GM12878 (cell line): ENCODE measurements around the gene PLSCR4. TPM values are rescaled to one million over a fixed set of nuclear protein-coding genes. Genes with fewer than 3 reads are reported as not detected.

Experiments used
- ATAC-seq: fragments of 200-7000 bp; cut with Tn5 transposase; 3 replicates; pipeline ENCODE4 v1.9.1; 2020; ENCODE audit warnings: mild to moderate bottlenecking, moderate library complexity
- BruUV-seq: library from RNA; stranded (reverse); fragments of 400-500 nt; replicated peaks from 2 replicates; lab custom pipeline; 2021; lab: Mats Ljungman, UMichigan
- CTCF ChIA-PET: fragments of 300-600 bp; sonication (Branson Sonifier 250); formaldehyde crosslinking; extraction: SDS; loops from one replicate; lab custom pipeline; 2021; ENCODE audit warnings: inconsistent platforms; lab: Yijun Ruan, JAX
- POLR2A ChIA-PET: fragments of 350-600 bp; formaldehyde crosslinking; extraction: SDS; loops from one replicate; lab custom pipeline; 2021; ENCODE audit warnings: inconsistent platforms; lab: Charles Lee
- RAD21 ChIA-PET: fragments of 300-600 bp; sonication (Branson Sonifier 250); formaldehyde crosslinking; loops from one replicate; lab custom pipeline; 2023; ENCODE audit warnings: antibody characterized with exemption; ENCODE audit not compliant: unreplicated experiment; lab: Charles Lee
- SMC1A ChIA-PET: fragments of 300-600 bp; sonication (Branson Sonifier 250); formaldehyde crosslinking; loops from one replicate; lab custom pipeline; 2023; ENCODE audit not compliant: unreplicated experiment, uncharacterized antibody; lab: Charles Lee
- DNase-seq: peaks from one replicate; pipeline ENCODE4 v3.0.0-alpha.2; 2011; ENCODE audit warnings: low read depth, low spot score
- FAIRE-seq: peaks from 3 replicates; lab custom pipeline; 2011; peaks lifted over from hg19 to GRCh38; lab: Jason Lieb, UNC
- H2AFZ ChIP-seq: 2 replicates; pipeline ENCODE4 v1.6.0; 2011; ENCODE audit warnings: low read depth, low read length, control low read depth; ENCODE audit not compliant: control insufficient read depth
- H3K27ac ChIP-seq: 2 replicates; pipeline ENCODE4 v1.5.1; 2011; ENCODE audit warnings: control low read depth; ENCODE audit not compliant: control insufficient read depth, insufficient read depth
- H3K27me3 ChIP-seq, 2 experiments: replicated peaks in 1 of 2; 2 replicates each; pipeline versions ENCODE4 v1.6.0 to v1.6.1; 2011; ENCODE audit warnings: low read length in 1 of 2; ENCODE audit not compliant: control insufficient read depth in 2 of 2, insufficient read depth in 2 of 2
- H3K36me3 ChIP-seq, 2 experiments: 2 replicates each; pipeline ENCODE4 v1.5.1; 2011; ENCODE audit warnings: low read length in 1 of 2; ENCODE audit not compliant: control insufficient read depth in 2 of 2, insufficient read depth in 2 of 2
- H3K4me1 ChIP-seq: 2 replicates; pipeline ENCODE4 v1.6.1; 2011; ENCODE audit warnings: mild to moderate bottlenecking, low read length, moderate library complexity, mixed read lengths; ENCODE audit not compliant: control insufficient read depth, insufficient read depth
- H3K4me2 ChIP-seq: 2 replicates; pipeline ENCODE4 v1.6.0; 2011; ENCODE audit warnings: control low read depth; ENCODE audit not compliant: control insufficient read depth, insufficient read depth
- H3K4me3 ChIP-seq: fragments of 200-600 bp; sonication (generic); 2 replicates; pipeline ENCODE4 v1.5.1; 2016
- H3K79me2 ChIP-seq: 2 replicates; pipeline ENCODE4 v1.6.0; 2011; ENCODE audit warnings: low read length; ENCODE audit not compliant: control insufficient read depth, insufficient read depth
- H3K9ac ChIP-seq: 2 replicates; pipeline ENCODE4 v1.8.0; 2011; ENCODE audit warnings: low read length, control low read depth, mixed read lengths; ENCODE audit not compliant: control insufficient read depth, insufficient read depth
- H3K9me3 ChIP-seq: replicated peaks from 3 replicates; pipeline ENCODE4 v1.5.1; 2011; ENCODE audit warnings: mild to moderate bottlenecking, low read length; ENCODE audit not compliant: control insufficient read depth, insufficient read depth
- H4K20me1 ChIP-seq: 2 replicates; pipeline ENCODE4 v1.6.0; 2011; ENCODE audit not compliant: control insufficient read depth, insufficient read depth
- ELK1 ChIP-seq: IDR thresholded peaks from 2 replicates; pipeline ENCODE4 v1.6.1; 2012; ENCODE audit warnings: low read depth, low read length, improper control_type of control experiment
- WGBS: methylation state at CpG from one replicate; pipeline ENCODE4 v1.1.6; 2016; ENCODE audit warnings: low lambda C conversion rate; ENCODE audit not compliant: insufficient replicate concordance, insufficient coverage; ENCODE audit errors: missing lambda C conversion rate; 5-methylcytosine and 5-hydroxymethylcytosine counted together
- in situ Hi-C: fragments of 300-500 bp; cut with MboI; formaldehyde crosslinking; loops from 9 replicates; pipeline ENCODE4 v1.14.3; 2018; ENCODE audit warnings: mixed read lengths
- intact Hi-C: fragments of 100-400 bp; cut with micrococcal nuclease; formaldehyde crosslinking; loops from one replicate; pipeline ENCODE4 v1.14.2; 2022; ENCODE audit not compliant: unreplicated experiment
- polyA plus RNA-seq, 11 experiments: library from polyadenylated mRNA; depleted of rRNA in 4 of 11; unstranded in 6 of 11; stranded (reverse) in 5 of 11; fragments of >200 nt; fragmentation: Nextera tagmentation in 4 of 11; fragmentation: Illumina TruSeq in 1 of 11; extraction: Ambion mirVana in 4 of 11; extraction: Trizol in 1 of 11; gene quantifications; 1 replicate in 1 of 11; 2 replicates in 10 of 11; pipeline versions ENCODE4 v1.2.1 to v1.2.3, GENCODE V29; 2011 to 2016; ENCODE audit warnings: inconsistent platforms in 2 of 11, missing spikeins in 2 of 11, low read depth in 1 of 11
- total RNA-seq, 4 experiments: library from RNA; depleted of rRNA in 3 of 4; stranded (reverse); fragments of >200 nt in 3 of 4; fragmentation: Illumina TruSeq in 1 of 4; extraction: Trizol in 1 of 4; gene quantifications; 2 replicates each; pipeline versions ENCODE4 v1.2.1 to v1.2.3, GENCODE V29; 2013 to 2021

Gene PLSCR4
- total and polyA plus RNA-seq, 10 of the 15 experiments (the other 5 are each of a cell fraction or from before 2014, with no cell fraction given) = 0.02 TPM; not detected in 9

DNA sequence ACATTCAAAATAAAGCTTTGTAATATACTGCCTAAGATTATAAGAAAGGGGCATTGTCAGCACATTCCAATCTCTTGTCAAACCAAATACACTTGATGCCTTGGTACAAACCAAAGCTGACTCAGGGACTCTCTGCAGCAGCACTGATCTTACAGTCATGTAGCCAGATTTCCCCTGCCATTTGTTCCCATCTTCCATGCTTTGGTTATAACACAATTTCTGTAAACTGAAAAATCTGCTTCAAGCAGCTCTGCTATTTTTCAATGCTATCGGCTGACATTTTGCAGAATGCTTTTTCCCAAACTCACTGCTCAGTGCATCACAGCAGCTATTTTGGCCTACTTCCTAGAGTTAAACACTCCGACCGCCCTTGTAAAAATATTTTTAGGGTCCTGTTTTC lies 108.1 kb downstream of the PLSCR4 start:
- Histone ChIP-seq H4K20me1 (no peaks in the 10 kb centered on the region), H3K4me3 (no peak overlapping the region), H3K79me2 (no peaks in the 10 kb centered on the region), H3K36me3 (no peaks in the 10 kb centered on the region), H2AFZ (no peak overlapping the region), H3K27ac (no peak overlapping the region), H3K9me3 (no peaks in the 10 kb centered on the region), H3K27me3 (no peaks in the 10 kb centered on the region), H3K9ac (no peak overlapping the region), H3K4me2 (no peak overlapping the region)
- WGBS = 40% methylated on average over 3 of the region's 3 CpGs
- CTCF ChIA-PET = no interaction called here
- intact Hi-C loops = no loop called here
- POLR2A ChIA-PET = no interaction called here
- no TSS peak for BruUV-seq
- FAIRE-seq = no peak
- RAD21 ChIA-PET = no interaction called here
- in situ Hi-C loops = no loop called here
- no peak for TF ChIP-seq ELK1
- TF ChIP-seq, all 136 proteins: peak for 0
- no peaks in the 10 kb centered on the region for H3K4me1 ChIP-seq
- ATAC-seq (no peak), DNase-seq (no peak)
- SMC1A ChIA-PET = no interaction called here

Other genes starting within 250 kb of the PLSCR4 start
- gene PLOD2, start 89.9 kb downstream of the PLSCR4 start, total RNA-seq (2014; rRNA removed) = 0.06 TPM in 1 of 2 replicates, not detected in the other
- gene PLOD2, start 89.9 kb downstream of the PLSCR4 start, total RNA-seq (2014; rRNA removed; fragmentation: Illumina TruSeq; extraction: Trizol) = not detected in 2 replicates
- gene PLOD2, start 89.9 kb downstream of the PLSCR4 start, total RNA-seq (2021) = 0.21 and 0.56 TPM in 2 replicates
- gene PLOD2, start 89.9 kb downstream of the PLSCR4 start, polyA plus RNA-seq (2011; rRNA removed) = 0.45 and 0.72 TPM in 2 replicates
- gene PLOD2, start 89.9 kb downstream of the PLSCR4 start, polyA plus RNA-seq (2014; fragmentation: Illumina TruSeq; extraction: Trizol) = 0.03 TPM in 1 of 2 replicates, not detected in the other
- not detected for gene PLOD2, start 89.9 kb downstream of the PLSCR4 start, polyA plus RNA-seq (2014; fragmentation: Nextera tagmentation; extraction: Ambion mirVana)
- not detected in 2 replicates for gene PLOD2, start 89.9 kb downstream of the PLSCR4 start, polyA plus RNA-seq (2014; rRNA removed)
- under 1 TPM; 0.25 to 0.40 TPM for gene PLOD2, start 89.9 kb downstream of the PLSCR4 start, polyA plus RNA-seq (2016; fragmentation: Nextera tagmentation; extraction: Ambion mirVana)
- not detected in 2 replicates for gene PLSCR2, start 218.5 kb upstream of the PLSCR4 start, total RNA-seq (2014; rRNA removed)
- gene PLSCR2, start 218.5 kb upstream of the PLSCR4 start, total RNA-seq (2014; rRNA removed; fragmentation: Illumina TruSeq; extraction: Trizol) = not detected in 2 replicates
- gene PLSCR2, start 218.5 kb upstream of the PLSCR4 start, total RNA-seq (2021) = not detected in 2 replicates
- gene PLSCR2, start 218.5 kb upstream of the PLSCR4 start, polyA plus RNA-seq (2011; rRNA removed) = not detected in 2 replicates
- gene PLSCR2, start 218.5 kb upstream of the PLSCR4 start, polyA plus RNA-seq (2014; fragmentation: Illumina TruSeq; extraction: Trizol) = not detected in 2 replicates
- gene PLSCR2, start 218.5 kb upstream of the PLSCR4 start, polyA plus RNA-seq (2014; fragmentation: Nextera tagmentation; extraction: Ambion mirVana) = not detected
- not detected in 2 replicates for gene PLSCR2, start 218.5 kb upstream of the PLSCR4 start, polyA plus RNA-seq (2014; rRNA removed)
- not detected for gene PLSCR2, start 218.5 kb upstream of the PLSCR4 start, polyA plus RNA-seq (2016; fragmentation: Nextera tagmentation; extraction: Ambion mirVana)